NOMO-1 treated with DMSO at 0.1 percent for 48 hours (cell line): ENCODE results near the gene CLMP.
"Not testable (repeated sequence)": the region's sequence is repeated elsewhere in the genome, so short reads cannot be mapped to it uniquely, and the experiment has no call there.

Experiments used
- DNase-seq: peaks from one replicate; lab custom pipeline; 2025; ENCODE audit not compliant: unreplicated experiment; lab: John Stamatoyannopoulos, UW

The CLMP gene

GRCh38 chr11:123170929-123171328 is 24.1 kb downstream of the CLMP start:
- no peak for DNase-seq

DNA sequence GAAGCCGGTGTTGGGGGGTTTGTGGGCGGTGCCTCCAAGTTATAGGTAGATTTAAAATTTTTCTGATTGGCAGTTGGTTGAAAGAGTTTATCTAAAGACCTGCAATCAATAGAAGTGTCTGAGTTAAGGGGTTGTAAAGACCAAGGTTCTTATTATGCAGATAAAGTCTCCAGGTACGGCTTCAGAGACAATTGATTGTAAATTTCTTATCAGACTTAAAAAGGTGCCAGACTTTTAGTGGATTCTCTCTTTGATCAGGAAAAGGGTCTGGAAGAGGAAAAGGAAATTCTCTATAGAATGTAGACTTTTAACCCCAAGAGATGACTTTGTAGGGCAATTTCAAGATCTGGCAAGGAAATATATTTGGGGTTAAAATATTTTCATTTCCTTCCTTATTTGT is 25.2 kb downstream of the CLMP start:
- DNase-seq = no peak

GRCh38 chr11:123168955-123169484 is 26.0 kb downstream of the CLMP start:
- DNase-seq = no peak

DNA sequence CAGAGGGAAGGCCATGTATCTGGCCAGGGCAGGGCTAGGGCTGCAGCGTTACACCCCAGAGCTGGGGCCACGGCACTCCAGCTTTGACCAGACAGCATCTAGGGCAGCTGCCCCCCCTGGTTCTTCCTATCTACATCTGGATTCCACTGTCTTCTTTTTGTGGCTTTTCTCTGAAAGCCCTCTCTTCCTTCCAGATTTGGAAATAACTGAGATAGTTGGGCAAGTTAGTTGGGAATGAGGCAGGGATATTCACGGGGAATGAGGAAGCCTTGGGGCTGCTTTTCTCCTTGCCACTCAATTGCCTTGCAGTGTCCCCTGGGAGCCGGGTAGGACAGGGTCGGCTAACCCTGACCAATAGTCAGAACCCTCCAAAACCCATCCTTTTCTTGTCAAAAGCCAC is 26.8 kb downstream of the CLMP start:
- no peak for DNase-seq

GRCh38 chr11:123166071-123166559 is 28.9 kb downstream of the CLMP start:
- DNase-seq = no peak

GRCh38 chr11:123164732-123165450 is 30.2 kb downstream of the CLMP start:
- DNase-seq = no peak

DNA sequence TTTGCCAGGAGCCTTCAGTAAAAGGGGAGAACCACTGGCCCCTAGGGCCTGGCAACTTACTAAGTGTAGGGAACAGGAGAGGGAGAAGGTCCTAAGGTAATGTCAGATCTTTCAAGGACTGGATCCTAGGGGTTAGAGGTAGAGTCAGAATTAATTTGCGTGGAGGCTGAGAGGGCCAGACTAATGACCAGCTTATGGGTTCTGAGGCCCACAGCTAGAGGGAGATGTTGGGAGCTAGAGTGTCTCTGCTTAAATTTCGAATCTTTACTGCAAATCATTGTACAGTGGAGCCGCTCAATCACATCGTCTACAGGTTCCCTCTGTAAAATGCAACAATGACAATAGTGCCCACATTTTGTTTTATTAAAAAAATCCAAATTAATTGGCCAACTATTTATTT is 31.4 kb downstream of the CLMP start:
- no peak for DNase-seq

- DNase-seq = no peak
Observed at GRCh38 chr11:123161376-123162030, 33.5 kb downstream of the CLMP start.

GRCh38 chr11:123159183-123159857 is 35.7 kb downstream of the CLMP start:
- DNase-seq = peak; percentile 26

- DNase-seq = peak; percentile 11
Observed at GRCh38 chr11:123158033-123159003, 36.7 kb downstream of the CLMP start.

- DNase-seq = no peak
Observed at GRCh38 chr11:123152951-123153350, 42.1 kb downstream of the CLMP start.

DNA sequence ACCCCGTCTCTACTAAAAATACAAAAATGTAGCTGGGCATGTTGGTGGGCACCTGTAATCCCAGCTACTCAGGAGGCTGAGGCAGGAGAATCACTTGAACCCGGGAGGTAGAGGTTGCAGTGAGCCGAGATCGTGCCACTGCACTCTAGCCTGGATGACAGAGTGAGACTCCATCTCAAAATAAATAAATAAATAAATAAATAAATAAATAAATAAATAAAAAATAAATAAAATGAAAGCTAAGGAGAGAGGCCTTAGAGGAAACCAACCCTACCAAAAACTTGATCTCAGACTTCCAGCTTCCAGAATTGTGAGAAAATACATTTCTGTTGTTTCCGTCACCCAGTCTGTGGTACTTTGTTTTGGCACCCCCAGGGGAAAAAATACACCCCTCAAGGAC is 42.7 kb downstream of the CLMP start:
- DNase-seq = not testable (repeated sequence)

GRCh38 chr11:123151796-123152195 is 43.3 kb downstream of the CLMP start:
- DNase-seq = no peak

GRCh38 chr11:123151366-123151765 is 43.7 kb downstream of the CLMP start:
- DNase-seq = no peak

DNA sequence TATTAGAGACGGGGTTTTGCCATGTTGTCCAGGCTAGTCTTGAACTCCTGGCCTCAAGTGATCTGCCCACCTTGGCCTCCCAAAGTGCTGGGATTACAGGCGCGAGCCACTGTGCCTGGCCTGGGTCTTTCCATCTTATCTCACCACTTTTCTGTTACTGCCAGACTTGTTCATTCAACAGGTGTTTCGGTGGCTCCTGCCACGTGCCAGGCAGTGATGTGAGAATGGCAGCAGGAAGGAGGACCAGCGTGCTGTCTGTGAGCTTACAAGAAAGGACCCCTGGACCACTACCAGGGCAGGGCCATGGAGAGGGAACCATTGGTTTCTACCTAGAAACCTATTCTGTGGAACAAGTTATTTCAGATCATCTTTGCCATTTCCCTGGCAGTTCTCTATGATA is 44.2 kb downstream of the CLMP start:
- no peak for DNase-seq

- no peak for DNase-seq
Observed at GRCh38 chr11:123148965-123149364, 46.1 kb downstream of the CLMP start.

DNA sequence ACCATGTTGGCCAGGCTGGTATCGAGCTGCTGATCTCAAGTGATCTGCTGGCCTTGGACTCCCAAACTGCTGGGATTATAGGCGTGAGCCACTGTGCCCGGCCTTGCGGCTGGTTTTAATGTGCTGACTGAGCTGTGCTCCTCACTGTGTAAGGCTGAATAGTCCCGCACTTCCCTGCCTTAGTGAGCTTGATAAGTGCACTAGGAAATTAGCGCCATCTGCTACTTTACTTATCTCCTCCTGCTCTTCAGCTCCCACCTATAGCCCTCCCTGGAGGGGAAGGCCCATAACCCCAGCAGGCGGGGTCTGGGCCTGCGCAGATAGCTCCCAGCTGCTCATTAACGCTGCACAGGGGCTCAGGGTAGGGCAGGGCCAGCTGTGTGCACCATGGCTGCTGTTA is 49.4 kb downstream of the CLMP start:
- no peak for DNase-seq

DNA sequence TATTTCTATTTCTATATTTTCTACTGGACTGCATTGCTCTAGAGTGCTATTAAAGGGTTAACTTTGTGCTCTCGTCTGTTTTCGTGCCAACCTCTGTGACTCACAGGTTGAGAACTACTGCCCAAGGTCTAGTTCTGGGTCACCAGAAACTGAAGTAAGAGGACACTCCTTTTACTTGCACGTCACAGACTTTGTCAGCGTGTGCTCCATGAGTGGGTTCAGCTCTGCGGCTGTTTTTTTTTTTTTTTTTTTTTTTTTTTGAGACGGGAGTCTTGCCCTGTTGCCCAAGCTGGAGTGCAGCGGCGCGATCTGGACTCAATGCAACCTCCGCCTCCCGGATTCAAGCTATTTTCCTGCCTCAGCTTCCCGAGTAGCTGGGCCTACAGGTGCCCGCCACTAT is 49.8 kb downstream of the CLMP start:
- peak; percentile 96 for DNase-seq

- no peak for DNase-seq
Observed at GRCh38 chr11:123144707-123145106, 50.3 kb downstream of the CLMP start.

- DNase-seq = peak; percentile 19
Observed at GRCh38 chr11:123143921-123144320, 51.1 kb downstream of the CLMP start.

- DNase-seq = no peak
Observed at GRCh38 chr11:123143476-123143875, 51.6 kb downstream of the CLMP start.
